ENCODE data around the gene ROBO4.
A peak's percentile ranks its signal among the peaks of the same experiment; 100 is the strongest.

ROBO4 gene

GRCh38 chr11:124872280-124872679 is 25.4 kb downstream of the ROBO4 start:
- no peak for DNase-seq

- no peak for DNase-seq
These were observed 27.2 kb downstream of the ROBO4 start for GRCh38 chr11:124870430-124870829.

GRCh38 chr11:124869856-124870387 is 27.7 kb downstream of the ROBO4 start:
- DNase-seq: no peak

GRCh38 chr11:124869331-124869730 is 28.3 kb downstream of the ROBO4 start:
- no peak for DNase-seq

GRCh38 chr11:124868331-124869274 is 29.1 kb downstream of the ROBO4 start:
- DNase-seq: no peak

GRCh38 chr11:124867700-124868099 is 30.0 kb downstream of the ROBO4 start:
- peak in 1 of 2 donors; percentile 25 for DNase-seq

GRCh38 chr11:124865902-124866851 is 31.5 kb downstream of the ROBO4 start:
- DNase-seq: peak; percentile 27 to 52

- DNase-seq: no peak
These were observed 32.3 kb downstream of the ROBO4 start, which contains the start of gene ROBO3 for GRCh38 chr11:124865181-124865901. ROBO3 (plus strand) TSS chr11:124865432; CDS start chr11:124865578, 146 bp downstream.

GRCh38 chr11:124864892-124865180 is 32.8 kb downstream of the ROBO4 start:
- no peak for DNase-seq

- DNase-seq: no peak
These were observed 33.3 kb downstream of the ROBO4 start for GRCh38 chr11:124864176-124864891.

- no peak for DNase-seq
These were observed 33.9 kb downstream of the ROBO4 start for GRCh38 chr11:124863826-124864165.

GRCh38 chr11:124863137-124863825 is 34.4 kb downstream of the ROBO4 start:
- DNase-seq: no peak

- no peak for DNase-seq
These were observed 36.0 kb downstream of the ROBO4 start for GRCh38 chr11:124861670-124862069.

GRCh38 chr11:124859171-124859570 is 38.5 kb downstream of the ROBO4 start:
- no peak for DNase-seq

- no peak for DNase-seq
These were observed 51.5 kb downstream of the ROBO4 start for GRCh38 chr11:124846070-124846673.

- no peak for DNase-seq
These were observed 53.0 kb downstream of the ROBO4 start for GRCh38 chr11:124844664-124845079.

- DNase-seq: no peak
These were observed 54.1 kb downstream of the ROBO4 start for GRCh38 chr11:124843616-124843910.

- no peak for DNase-seq
These were observed 55.4 kb downstream of the ROBO4 start for GRCh38 chr11:124842305-124842704.

- no peak for DNase-seq
These were observed 55.8 kb downstream of the ROBO4 start for GRCh38 chr11:124841840-124842239.

- DNase-seq: no peak
These were observed 56.5 kb downstream of the ROBO4 start for GRCh38 chr11:124841201-124841600.

- DNase-seq: no peak
These were observed 57.0 kb downstream of the ROBO4 start for GRCh38 chr11:124840666-124841065.
